ENCODE results near the gene DYNLT1. TPM values are rescaled to one million over a fixed set of nuclear protein-coding genes. Genes with fewer than 3 reads are reported as not detected.

The DYNLT1 gene
- total RNA-seq, 1 donor from 2014 or later = 89.9 TPM

DNA sequence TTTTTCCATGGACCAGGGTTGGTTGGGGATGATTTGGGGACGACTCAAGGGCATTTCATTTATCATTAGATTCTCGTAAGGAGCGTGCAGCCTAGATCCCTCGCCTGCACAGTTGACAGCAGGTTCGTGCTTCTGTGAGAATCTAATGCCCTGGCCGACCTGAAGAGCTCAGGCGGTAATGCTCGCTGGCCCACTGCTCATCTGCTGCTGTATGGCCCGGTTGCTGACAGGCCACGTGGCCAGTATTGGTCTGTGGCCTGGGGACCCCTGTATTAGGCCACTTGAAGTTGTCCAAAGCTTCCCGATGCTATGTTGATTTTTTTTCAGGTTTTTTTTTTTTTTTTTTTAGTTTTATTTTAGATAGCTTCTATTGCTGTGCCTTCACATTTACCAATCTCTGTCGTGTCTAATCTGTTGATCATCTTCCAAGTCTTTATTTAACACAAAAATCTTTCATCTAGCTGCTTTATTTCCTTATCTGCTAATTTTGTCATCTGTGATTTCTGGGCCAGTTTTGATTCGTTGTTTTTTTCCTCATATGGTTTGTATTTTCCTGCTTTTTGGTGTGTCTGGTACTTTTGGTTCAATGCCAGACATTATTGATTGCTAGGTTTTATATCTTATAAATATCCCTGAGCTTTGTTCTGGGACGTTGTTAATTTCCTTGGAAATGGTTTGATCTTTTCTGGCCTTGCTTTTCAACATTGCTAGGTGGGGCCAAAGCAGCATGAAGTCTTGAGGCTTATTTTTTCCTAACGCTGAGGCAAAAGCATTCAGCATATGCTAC, 41.1 kb downstream of the DYNLT1 start:
- no peak for DNase-seq (ENCODE audit: low read depth in 2 of 2)

- no peak for DNase-seq (ENCODE audit: low read depth in 2 of 2)
Observed at GRCh38 chr6:158599635-158600034, 44.9 kb downstream of the DYNLT1 start.

GRCh38 chr6:158597565-158597964, 47.0 kb downstream of the DYNLT1 start:
- DNase-seq (ENCODE audit: low read depth in 2 of 2) = no peak

GRCh38 chr6:158596861-158597260, 47.7 kb downstream of the DYNLT1 start:
- no peak for DNase-seq (ENCODE audit: low read depth in 2 of 2)

DNA sequence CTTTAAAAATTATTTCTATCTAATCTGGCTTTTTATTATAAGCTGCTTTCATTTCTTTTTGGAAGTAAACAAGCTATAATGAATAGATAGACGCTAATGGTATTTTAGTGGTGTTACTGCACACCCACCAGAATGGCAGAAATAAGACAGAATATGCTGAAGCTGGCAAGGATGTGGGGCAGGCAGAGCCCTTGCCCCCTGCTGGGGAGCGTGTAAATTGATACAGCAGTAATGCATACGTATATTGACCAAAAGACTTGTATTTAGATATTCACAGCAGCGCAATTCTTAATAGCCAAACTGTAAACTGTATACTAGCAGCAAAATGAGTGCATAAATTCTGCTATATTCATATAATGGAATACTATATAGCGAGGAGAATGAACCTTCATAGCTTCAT, 49.3 kb downstream of the DYNLT1 start:
- peak; percentile 24 to 34 for DNase-seq (ENCODE audit: low read depth in 2 of 2)

- DNase-seq (ENCODE audit: low read depth in 2 of 2) = no peak
Observed at GRCh38 chr6:158593670-158594069, 50.9 kb downstream of the DYNLT1 start.

GRCh38 chr6:158591810-158592209, 52.7 kb downstream of the DYNLT1 start:
- DNase-seq (ENCODE audit: low read depth in 2 of 2) = no peak

GRCh38 chr6:158591134-158591809, 53.3 kb downstream of the DYNLT1 start:
- peak in 1 of 2 donors; percentile 55 for DNase-seq (ENCODE audit: low read depth in 2 of 2)

DNA sequence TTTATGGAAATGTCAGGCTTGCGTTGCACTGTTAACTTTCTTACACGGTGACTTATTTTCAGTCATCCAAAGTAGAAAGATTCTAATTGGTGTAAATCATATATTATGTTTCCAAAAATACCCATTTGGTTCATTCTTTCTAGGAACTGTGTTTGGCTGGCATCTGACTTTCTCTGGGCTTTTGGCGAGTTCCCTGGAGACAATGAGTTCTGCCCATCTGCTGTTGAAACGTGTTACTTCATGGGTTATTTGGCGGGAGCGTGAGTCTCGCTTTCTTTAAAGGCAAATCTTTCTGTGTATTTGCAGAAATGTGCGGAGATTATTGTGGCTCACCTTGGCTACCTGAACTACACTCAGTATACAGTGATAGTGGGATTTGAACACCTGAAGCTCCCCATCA, 55.2 kb downstream of the DYNLT1 start:
- no peak for DNase-seq (ENCODE audit: low read depth in 2 of 2)

DNA sequence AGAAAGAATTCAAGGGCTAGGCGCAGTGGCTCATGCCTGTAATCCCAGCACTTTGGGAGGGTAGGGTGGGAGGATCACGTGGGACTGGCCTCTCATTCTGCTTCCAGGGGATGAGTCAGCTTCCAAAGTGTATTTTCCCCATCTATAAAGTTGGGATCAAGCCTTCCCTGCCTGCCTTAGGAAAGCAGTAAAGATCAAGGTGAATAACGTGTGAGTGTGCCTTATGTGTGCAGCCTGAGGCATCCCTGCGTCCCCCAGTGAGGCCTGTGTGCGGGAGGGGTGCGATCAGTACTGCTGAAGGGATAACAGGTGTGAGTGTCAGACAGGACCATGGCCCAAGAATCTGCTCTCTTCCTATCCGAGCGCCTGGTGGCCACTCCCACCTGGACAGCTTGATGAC, 57.9 kb downstream of the DYNLT1 start:
- no peak for DNase-seq (ENCODE audit: low read depth in 2 of 2)

Other genes with a start within 250 kb of the DYNLT1 start
- 28.3 and 48.2 TPM in 2 replicates for gene TMEM181, start 84.7 kb downstream of the DYNLT1 start, total RNA-seq
- gene SYTL3, start 5.3 kb upstream of the DYNLT1 start, total RNA-seq = 0.60 and 0.87 TPM in 2 replicates
- 50.3 and 50.8 TPM in 2 replicates for gene EZR, start 174.6 kb upstream of the DYNLT1 start, total RNA-seq

Measured in lung microvascular endothelial cell (primary cell).